Measurements from ENCODE around the gene MRPL40.
"Not testable (repeated sequence)": the region's sequence is repeated elsewhere in the genome, so short reads cannot be mapped to it uniquely, and the experiment has no call there.

MRPL40 gene

DNA sequence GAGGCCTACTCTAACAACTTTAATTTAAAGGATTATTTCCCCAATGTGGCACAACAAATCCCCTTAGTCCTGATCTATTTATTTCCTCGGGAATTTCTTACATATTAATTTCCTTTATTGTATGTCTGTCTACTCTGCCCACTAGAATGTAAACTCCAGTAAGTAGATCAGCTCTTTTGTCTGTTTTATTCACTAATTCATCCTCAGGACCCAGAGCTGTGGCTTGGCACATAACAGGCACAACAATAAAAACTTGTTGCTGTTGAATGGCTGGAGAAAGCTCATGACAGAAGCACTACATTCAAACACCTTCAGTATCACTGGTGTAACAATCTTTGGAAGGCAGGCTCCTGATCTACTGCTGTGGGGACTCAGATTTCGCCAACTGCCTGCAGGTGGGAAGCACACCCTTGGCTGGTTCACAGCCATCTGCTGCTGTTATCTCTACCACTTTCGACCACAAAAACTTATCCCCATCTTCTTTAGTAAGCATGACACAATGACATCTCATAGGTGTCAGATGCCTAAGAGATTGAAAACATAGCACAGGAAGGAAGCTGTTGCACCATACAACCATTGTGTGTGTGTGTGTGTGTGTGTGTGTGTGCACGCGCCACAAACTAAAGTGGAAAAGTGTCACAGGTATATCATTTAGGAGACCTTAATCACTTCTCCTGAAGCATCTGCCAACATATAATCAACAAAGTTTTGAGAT, 12.7 kb upstream of the MRPL40 start:
- Mint-ChIP-seq H3K36me3 (peaks cover 27% of the 10 kb centered on the region), H3K9me3 (no peaks in the 10 kb centered on the region), H3K4me1 (peaks cover 65% of the 10 kb centered on the region), H3K27me3 (no peaks in the 10 kb centered on the region), H3K4me3 (peak overlapping the region; percentile 14), H3K27ac (peak overlapping the region; percentile 95)
- peak; percentile 70 for DNase-seq
- CTCF ChIA-PET = interaction anchor here (0.6 kb wide), 1 partner anchor 26 kb away, joined by 3 read pairs; no protein-coding TSS in a partner anchor

DNA sequence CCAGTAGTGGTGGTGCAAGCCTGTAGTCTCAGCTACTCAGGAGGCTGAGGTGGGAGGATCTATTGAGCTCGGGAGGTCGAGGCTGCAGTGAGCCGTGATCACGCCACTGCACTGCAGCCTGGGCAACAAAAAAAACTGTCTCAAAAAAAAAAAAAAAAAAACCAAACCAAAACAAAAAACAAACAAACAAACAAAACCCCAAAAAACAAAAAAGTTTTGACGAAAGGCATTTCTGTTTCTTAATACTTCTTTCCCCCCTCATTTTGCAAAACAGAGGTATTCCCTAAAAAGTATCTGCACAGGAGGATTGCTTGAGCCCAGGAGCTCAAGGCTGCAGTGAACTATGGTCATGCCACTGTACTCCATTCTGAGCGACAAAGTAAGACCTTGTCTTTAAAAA, 12.0 kb upstream of the MRPL40 start:
- Mint-ChIP-seq H3K4me3 (peak overlapping the region; percentile 8), H3K27me3 (no peaks in the 10 kb centered on the region), H3K36me3 (peaks cover 29% of the 10 kb centered on the region), H3K9me3 (no peaks in the 10 kb centered on the region), H3K4me1 (peaks cover 72% of the 10 kb centered on the region), H3K27ac (peak overlapping the region; percentile 95)
- no peak for DNase-seq
- CTCF ChIA-PET = interaction anchor here (0.6 kb wide), 2 partner anchors 25 to 29 kb away, joined by 3 read pairs; no protein-coding TSS in a partner anchor

DNA sequence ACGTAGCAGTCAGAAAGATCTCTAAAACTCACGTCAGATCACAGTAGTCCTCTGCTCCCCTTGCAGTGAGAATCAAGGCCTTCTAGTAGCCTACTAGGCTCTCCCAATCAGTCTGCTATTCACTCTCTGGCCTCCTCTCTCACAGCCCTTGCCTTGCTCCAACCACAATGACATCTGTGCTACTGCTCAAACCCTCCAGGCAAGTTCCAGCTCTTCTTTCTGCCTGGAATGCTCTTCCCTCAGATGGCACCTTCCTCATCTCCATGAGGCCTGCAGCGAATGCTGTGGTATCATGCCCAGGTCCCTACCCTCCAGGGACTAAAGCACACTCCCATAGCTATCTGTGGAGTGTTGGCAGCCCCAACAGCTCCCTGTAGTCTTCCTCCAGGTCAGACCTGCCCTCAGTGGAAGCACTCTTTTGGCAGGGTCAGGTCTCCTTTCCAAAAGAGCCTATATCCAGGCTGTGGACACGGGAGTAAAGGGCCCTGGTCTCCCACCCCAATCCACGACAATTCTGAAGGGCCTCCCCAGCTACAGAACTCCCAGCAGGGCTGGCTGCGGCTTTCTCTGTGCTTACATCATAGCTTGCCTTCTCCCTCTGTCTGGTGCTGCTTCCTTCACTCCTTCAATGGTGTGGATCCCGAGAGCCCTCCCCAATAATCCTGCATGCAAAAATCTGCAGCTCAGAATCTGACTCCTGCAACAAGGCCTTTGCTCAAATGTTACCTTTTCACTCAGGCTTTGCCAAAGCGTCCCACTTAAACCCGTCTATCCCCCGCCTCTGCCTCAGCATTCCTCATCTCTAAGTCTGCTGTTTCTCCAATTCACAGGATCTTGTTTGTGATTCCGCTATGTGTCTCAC, 9.7 kb upstream of the MRPL40 start:
- Mint-ChIP-seq H3K4me1 (peaks cover 82% of the 10 kb centered on the region), H3K4me3 (no peak overlapping the region), H3K9me3 (no peaks in the 10 kb centered on the region), H3K27me3 (no peaks in the 10 kb centered on the region), H3K36me3 (peaks cover 35% of the 10 kb centered on the region), H3K27ac (peak overlapping the region; percentile 63)
- DNase-seq = no peak
- CTCF ChIA-PET = no interaction called here

DNA sequence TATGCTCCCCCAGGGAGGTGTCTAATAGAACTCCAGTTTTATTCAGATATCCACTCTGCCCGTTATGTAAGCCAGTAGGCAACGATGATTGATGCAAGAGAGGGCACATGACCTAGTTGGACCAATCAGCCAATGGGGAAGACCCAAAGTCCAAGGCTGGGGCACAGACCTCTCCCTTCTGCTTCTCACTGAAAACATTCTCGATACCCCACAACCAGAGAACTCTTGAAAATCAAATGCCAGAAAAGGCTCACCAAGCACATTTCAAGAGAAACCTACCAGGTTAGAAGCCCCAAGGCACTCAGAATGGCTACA, 8.2 kb upstream of the MRPL40 start:
- H3K36me3 Mint-ChIP-seq = peaks cover 40% of the 10 kb centered on the region

DNA sequence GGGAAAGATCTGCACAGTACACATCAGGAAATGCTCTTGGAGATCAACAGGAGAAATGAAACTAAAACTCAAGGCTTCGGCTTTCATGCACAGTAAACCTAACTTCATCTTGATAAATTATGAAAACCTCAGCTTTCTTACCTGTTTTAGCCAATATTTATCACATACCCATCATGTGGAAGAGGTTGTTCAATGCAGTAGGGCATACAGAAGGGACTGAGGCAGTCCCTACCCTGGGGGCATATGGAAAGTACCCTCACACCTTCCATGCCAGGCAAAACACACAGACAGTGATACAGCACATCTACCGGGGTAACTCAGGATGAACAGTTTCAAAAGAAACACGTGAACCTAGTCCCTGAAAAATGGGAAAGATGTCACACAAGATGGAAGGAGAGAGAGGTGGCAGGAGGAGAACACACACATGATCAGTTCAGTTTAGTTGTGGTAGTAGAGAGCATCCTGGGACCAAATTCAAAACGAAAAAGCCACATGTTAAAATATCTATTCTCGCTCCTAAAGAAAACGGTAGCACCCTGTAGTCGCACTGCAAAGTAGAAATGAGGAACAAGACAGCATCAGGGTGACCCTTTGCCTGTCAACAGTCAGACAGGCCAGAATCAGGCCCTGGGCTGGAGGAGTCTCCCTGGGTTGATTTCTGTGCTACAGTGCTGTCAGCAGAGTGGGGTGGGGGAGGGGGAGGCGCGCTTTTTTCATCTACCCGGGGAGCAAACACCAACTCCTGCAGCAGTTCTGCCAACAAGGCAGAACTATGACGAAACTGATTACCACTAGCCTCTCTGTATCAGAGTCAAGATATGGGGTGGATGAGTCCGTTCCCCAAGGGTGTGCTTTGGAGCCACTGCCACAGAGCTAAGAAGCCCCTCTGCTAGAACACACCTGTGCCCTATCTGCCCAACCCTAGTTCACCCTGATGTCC, 2.1 kb upstream of the MRPL40 start:
- Mint-ChIP-seq H3K9me3 (no peaks in the 10 kb centered on the region), H3K4me1 (peaks cover 58% of the 10 kb centered on the region), H3K36me3 (peaks cover 40% of the 10 kb centered on the region), H3K27ac (peak overlapping the region; percentile 94), H3K4me3 (peak overlapping the region; percentile 84), H3K27me3 (no peaks in the 10 kb centered on the region)
- peak; percentile 67 for DNase-seq
- CTCF ChIA-PET = no interaction called here

More for the DNA sequence above, 8.2 kb upstream of the MRPL40 start:
- DNase-seq = no peak
- no peak overlapping the region for H3K4me3 Mint-ChIP-seq
- peaks cover 82% of the 10 kb centered on the region for H3K4me1 Mint-ChIP-seq
- CTCF ChIA-PET = no interaction called here
- no peaks in the 10 kb centered on the region for H3K27me3 Mint-ChIP-seq
- H3K27ac Mint-ChIP-seq = no peak overlapping the region
- H3K9me3 Mint-ChIP-seq = no peaks in the 10 kb centered on the region

DNA sequence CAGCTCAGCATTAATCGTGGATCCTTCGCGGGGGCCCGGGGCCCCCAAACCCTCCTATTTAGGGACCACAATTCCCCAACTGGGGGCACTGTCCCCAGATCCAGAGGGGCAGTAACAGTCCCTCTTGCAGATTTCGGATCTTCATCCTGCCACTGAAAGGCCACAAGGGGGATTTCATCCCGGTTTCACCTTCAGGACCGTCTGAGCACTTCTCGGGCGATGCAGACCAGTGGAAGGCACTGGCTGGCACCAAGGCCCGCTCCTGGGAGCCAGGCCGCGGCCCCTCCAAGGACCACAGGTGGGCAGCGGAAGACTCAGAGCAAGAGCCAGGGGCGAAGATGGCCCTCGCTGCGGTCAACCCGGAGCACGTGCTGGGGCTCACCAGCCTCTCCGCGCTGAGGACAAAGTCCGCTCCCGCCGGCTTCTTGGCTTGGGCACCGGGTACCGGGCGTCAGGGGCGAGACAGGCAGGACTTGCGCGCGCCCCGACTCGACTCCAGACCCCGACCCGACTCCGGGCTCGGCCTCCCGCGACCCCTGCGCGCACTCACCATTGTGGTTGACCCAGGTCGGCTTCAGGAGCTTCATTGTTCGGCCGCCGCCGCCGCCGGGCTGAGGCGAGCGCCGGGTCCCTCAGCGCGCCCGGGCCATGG, 1.3 kb upstream of the MRPL40 start:
- Mint-ChIP-seq H3K27ac (peak overlapping the region; percentile 94), H3K4me1 (peaks cover 55% of the 10 kb centered on the region), H3K9me3 (no peaks in the 10 kb centered on the region), H3K27me3 (no peaks in the 10 kb centered on the region), H3K4me3 (peak overlapping the region; percentile 84), H3K36me3 (peaks cover 41% of the 10 kb centered on the region)
- peak; percentile 40 for DNase-seq
- CTCF ChIA-PET = no interaction called here

DNA sequence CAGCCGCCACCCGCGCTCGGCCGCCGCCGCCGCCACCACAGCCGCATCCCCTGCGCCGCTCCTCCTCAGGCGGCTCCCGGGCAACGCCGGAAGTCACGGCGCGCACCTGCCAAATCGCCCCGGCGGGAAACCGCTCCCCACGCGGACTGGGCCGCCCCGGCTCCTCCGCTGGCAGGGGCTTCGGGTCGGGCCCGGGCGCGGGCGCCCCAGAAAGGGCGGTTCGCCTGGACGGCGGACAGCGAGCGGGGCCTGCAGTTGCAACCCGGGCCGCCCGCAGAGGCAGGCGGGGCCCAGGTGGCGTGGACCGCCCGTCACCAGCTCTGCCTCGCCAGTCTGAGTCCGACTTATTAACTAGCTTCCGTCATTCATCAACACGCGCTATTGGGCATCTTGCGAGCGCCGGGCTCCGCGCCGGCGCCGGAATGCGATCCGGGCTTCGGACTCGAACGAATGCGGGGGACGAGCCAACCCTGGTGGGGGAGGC, 654 bp upstream of the MRPL40 start, which contains the start of gene HIRA:
Gene HIRA (minus strand): TSS at position 85 of the 484 bp plus-strand sequence. CDS start 257 bp downstream, outside the sequence.
- Mint-ChIP-seq H3K4me1 (peaks cover 49% of the 10 kb centered on the region), H3K4me3 (peak within 1 kb of the TSS; percentile 92), H3K9me3 (no peaks in the 10 kb centered on the region), H3K27me3 (no peaks in the 10 kb centered on the region), H3K36me3 (peaks cover 40% of the 10 kb centered on the region), H3K27ac (peak within 1 kb of the TSS; percentile 98)
- DNase-seq = peak; percentile 85
- CTCF ChIA-PET = no interaction called here

DNA sequence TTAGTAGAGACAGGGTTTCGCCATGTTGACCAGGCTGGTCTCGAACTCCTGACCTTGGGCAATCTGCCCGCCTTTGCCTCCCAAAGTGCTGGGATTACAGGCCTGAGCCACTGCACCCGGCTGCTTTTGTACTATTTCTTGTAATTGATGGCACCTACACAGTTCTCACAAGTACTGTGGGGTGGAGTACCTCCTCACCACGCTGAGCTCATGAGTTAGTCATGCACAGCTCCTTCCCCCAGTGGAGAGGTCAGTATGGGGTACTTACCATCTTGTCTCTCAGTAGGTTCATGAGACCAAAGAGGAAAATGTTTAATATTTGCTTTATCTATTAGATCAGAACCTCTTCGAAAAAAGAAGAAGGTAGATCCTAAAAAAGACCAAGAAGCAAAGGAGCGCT, 2.1 kb downstream of the MRPL40 start:
- Mint-ChIP-seq H3K27me3 (no peaks in the 10 kb centered on the region), H3K27ac (peak overlapping the region; percentile 78), H3K4me1 (peaks cover 33% of the 10 kb centered on the region), H3K4me3 (peak overlapping the region; percentile 44), H3K36me3 (peaks cover 31% of the 10 kb centered on the region), H3K9me3 (no peaks in the 10 kb centered on the region)
- CTCF ChIA-PET = interaction anchor here (1.0 to 1.2 kb wide), 3 partner anchors 11 to 21 kb away, joined by 3 read pairs; partner anchors contain the start of gene C22orf39
- DNase-seq = no peak

DNA sequence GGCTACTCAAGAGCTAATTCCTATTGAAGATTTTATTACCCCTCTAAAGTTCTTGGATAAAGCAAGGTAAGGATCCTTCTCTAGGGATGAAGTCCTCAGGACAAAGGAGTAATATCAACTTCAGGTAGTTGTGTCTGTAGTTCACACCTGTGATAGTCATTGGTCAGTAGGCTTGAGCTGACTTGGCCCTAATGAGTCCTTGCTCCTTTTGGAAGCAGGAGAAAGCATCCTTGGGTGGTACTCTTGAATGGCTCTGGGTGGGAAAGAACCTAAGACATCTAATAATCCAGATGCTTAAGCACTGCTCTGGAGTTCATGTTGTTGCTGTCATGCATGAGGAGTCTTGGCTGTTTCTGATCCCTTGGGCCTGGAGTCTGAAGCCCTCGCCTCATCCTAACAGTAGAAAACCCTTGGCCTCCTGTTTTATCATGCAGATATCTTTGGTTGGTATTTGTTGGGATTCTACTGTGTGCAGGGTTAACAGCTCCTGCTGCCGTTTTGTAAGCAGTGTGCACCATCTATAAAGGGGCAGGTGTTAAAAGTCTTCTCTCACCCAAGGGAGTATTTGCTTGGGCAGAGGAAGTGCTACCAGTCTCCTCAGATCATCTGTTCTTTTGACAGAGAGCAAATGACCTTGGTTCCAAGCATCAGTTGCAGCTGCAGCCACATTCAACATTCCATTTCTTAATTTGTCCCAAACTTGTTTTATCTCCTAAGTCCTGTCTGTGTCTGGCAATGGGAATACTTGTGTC, 2.7 kb downstream of the MRPL40 start:
- no peak for DNase-seq
- H3K9me3 Mint-ChIP-seq = no peaks in the 10 kb centered on the region
- H3K27ac Mint-ChIP-seq = no peak overlapping the region
- H3K27me3 Mint-ChIP-seq = no peaks in the 10 kb centered on the region
- H3K36me3 Mint-ChIP-seq = peaks cover 25% of the 10 kb centered on the region
- peaks cover 27% of the 10 kb centered on the region for H3K4me1 Mint-ChIP-seq
- CTCF ChIA-PET = interaction anchor here (1.0 to 1.2 kb wide), 3 partner anchors 10 to 21 kb away, joined by 3 read pairs; partner anchors contain the start of gene C22orf39
- H3K4me3 Mint-ChIP-seq = no peak overlapping the region

DNA sequence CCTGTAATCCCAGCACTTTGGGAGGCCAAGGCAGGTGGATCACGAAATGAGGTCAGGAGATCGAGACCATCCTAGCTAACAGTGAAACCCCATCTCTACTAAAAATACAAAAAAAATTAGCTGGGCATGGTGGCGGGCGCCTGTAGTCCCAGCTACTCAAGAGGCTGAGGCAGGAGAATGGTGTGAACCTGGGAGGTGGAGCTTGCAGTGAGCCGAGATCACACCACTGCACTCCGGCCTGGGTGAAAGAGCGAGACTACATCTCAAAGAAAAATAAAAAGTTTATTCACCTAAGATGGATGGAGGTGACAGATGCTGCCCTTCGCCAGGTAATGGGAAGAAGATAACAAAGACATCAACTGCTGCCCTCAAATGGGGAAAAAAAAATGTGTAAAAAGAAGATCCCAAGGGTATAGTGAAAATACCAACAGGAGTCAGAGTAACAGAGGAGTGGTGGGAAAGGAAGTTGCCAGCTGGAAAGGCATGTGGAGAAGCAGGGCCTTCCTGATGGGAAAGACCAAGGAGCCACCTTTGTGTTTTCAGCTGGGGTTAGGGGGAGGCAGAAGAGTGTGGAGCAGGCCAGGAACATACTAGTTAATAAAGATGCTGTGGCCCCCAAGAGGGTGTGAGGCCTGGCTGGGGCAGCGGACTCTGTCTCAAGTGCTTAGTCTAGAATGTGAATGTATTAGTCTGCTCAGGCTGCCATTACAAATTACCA, 4.3 kb downstream of the MRPL40 start:
- peaks cover 28% of the 10 kb centered on the region for H3K36me3 Mint-ChIP-seq
- CTCF ChIA-PET, H3K27me3 Mint-ChIP-seq, H3K9me3 Mint-ChIP-seq, H3K4me3 Mint-ChIP-seq, DNase-seq: not testable (repeated sequence)
- H3K27ac Mint-ChIP-seq = peak overlapping the region; percentile 70
- H3K4me1 Mint-ChIP-seq = peaks cover 21% of the 10 kb centered on the region

DNA sequence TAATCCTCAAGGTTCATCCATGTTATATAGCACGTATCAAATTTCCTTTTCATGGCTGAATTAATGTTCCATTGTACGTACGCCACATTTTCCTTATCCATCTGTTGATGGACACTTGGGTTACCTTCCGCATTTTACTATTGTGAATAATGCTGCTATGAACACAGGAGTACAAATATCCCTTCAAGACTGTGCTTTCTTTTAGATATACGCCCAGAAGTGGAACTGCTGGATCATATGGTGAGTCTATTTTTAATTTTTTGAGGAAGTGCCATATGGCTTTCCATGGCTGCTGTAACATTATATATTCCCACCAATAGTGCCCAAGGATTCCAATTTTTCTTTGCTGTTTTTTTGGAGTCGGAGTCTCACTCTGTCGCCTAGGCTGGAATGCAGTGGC, 6.0 kb downstream of the MRPL40 start:
- Mint-ChIP-seq H3K27ac (no peak overlapping the region), H3K4me1 (peaks cover 20% of the 10 kb centered on the region), H3K4me3 (no peak overlapping the region), H3K9me3 (no peaks in the 10 kb centered on the region), H3K36me3 (peaks cover 34% of the 10 kb centered on the region), H3K27me3 (no peaks in the 10 kb centered on the region)
- CTCF ChIA-PET = no interaction called here
- DNase-seq = no peak

DNA sequence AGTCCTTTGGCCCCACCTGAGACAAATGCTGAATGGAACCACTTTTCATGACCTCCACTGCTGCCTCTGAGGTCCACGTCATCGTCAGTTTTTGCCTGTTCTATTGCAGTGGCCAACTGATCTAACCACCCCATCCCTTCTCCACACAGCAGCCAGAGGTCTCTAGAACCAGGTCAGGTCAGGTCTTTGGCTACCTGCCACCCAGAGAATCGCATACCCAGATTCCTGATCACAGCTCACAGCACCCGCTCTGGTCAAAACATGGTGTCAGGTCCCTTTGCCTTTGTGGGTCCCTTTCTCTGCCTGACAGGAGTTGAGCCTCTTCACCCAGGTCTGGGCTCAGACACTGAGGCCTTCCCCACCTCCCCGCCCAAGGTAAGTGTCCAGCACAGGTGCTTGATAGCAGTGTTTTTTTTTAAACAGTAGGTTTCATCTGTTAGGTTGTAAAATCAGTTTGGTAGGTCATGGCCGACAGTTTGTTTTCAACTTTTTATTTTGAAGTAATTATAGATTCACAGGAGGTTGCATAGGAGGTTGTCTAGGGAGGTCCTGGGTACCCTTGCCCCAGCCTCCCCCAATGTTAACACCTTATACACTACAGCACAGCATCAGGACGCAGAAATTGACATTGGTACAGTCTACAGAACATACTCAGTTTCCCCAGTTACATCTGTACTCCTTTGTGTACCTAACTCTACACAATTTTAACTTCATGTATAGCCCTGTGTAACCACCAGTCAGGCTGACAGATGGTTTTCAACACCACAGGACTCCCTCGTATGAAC, 8.3 kb downstream of the MRPL40 start:
- CTCF ChIA-PET = no interaction called here
- H3K36me3 Mint-ChIP-seq = peaks cover 41% of the 10 kb centered on the region
- H3K4me1 Mint-ChIP-seq = peaks cover 21% of the 10 kb centered on the region
- H3K27me3 Mint-ChIP-seq = no peaks in the 10 kb centered on the region
- H3K9me3 Mint-ChIP-seq = no peaks in the 10 kb centered on the region
- peak overlapping the region; percentile 68 for H3K27ac Mint-ChIP-seq
- DNase-seq = no peak
- H3K4me3 Mint-ChIP-seq = no peak overlapping the region
